Caco-2 (cell line): Measurements from ENCODE around the gene LETMD1. TPM values are rescaled to one million over a fixed set of nuclear protein-coding genes. Genes with fewer than 3 reads are reported as not detected.

ENCODE experiments used
- BruUV-seq: library from RNA; stranded (reverse); fragments of 400-500 nt; replicated peaks from 2 replicates; lab custom pipeline; 2021; lab: Mats Ljungman, UMichigan
- CTCF ChIA-PET: fragments of 300-600 bp; sonication (Branson Sonifier 250); formaldehyde crosslinking; loops from one replicate; lab custom pipeline; 2022; ENCODE audit warnings: antibody characterized with exemption; lab: Charles Lee
- POLR2A ChIA-PET: fragments of 300-600 bp; sonication (Branson Sonifier 250); formaldehyde crosslinking; loops from one replicate; lab custom pipeline; 2022; ENCODE audit warnings: antibody characterized with exemption; lab: Charles Lee
- DNase-seq, 2 experiments: peaks; one replicate each; pipeline versions ENCODE4 v3.0.0 to v3.0.0-alpha.2; 2020 to 2022
- H3K27me3 ChIP-seq: replicated peaks from 2 replicates; pipeline ENCODE4 v1.6.0; 2011; ENCODE audit warnings: low read length; ENCODE audit not compliant: control insufficient read depth, insufficient read depth
- H3K36me3 ChIP-seq: 2 replicates; pipeline ENCODE4 v1.5.1; 2011; ENCODE audit warnings: low read length; ENCODE audit not compliant: control insufficient read depth, insufficient read depth
- H3K4me1 ChIP-seq: fragments of 250-450 bp; sonication (Bioruptor Pico); 2 replicates; pipeline ENCODE4 v1.5.1; 2020; ENCODE audit warnings: mild to moderate bottlenecking
- H3K4me3 ChIP-seq: 2 replicates; pipeline ENCODE4 v1.5.1; 2011; ENCODE audit warnings: low read depth, mild to moderate bottlenecking, control low read depth, low read length
- H3K9me3 ChIP-seq: fragments of 250-450 bp; sonication (Bioruptor Pico); 2 replicates; pipeline ENCODE4 v1.5.1; 2020; ENCODE audit warnings: mild to moderate bottlenecking, moderate library complexity
- H3K27ac Mint-ChIP-seq: one replicate; pipeline ENCODE4 v1.8.0; 2022; ENCODE audit warnings: mixed read lengths; ENCODE audit not compliant: unreplicated experiment
- H3K27me3 Mint-ChIP-seq: one replicate; pipeline ENCODE4 v1.8.0; 2022; ENCODE audit warnings: mixed read lengths; ENCODE audit not compliant: insufficient read depth, unreplicated experiment
- H3K36me3 Mint-ChIP-seq: one replicate; pipeline ENCODE4 v1.8.0; 2022; ENCODE audit warnings: mild to moderate bottlenecking, mixed read lengths; ENCODE audit not compliant: insufficient read depth, unreplicated experiment
- H3K4me1 Mint-ChIP-seq: one replicate; pipeline ENCODE4 v1.8.0; 2022; ENCODE audit warnings: low read depth, mixed read lengths; ENCODE audit not compliant: unreplicated experiment
- H3K4me3 Mint-ChIP-seq: one replicate; pipeline ENCODE4 v1.8.0; 2022; ENCODE audit warnings: mild to moderate bottlenecking, moderate library complexity, mixed read lengths; ENCODE audit not compliant: unreplicated experiment
- H3K9me3 Mint-ChIP-seq: one replicate; pipeline ENCODE4 v1.8.0; 2022; ENCODE audit warnings: mixed read lengths; ENCODE audit not compliant: unreplicated experiment
- CTCF ChIP-seq, 2 experiments: fragments of 200-600 bp in 1 of 2; IDR thresholded peaks; 1 replicate in 1 of 2; 2 replicates in 1 of 2; pipeline versions ENCODE4 v1.5.1 to v1.8.0; 2011 to 2022; ENCODE audit warnings: antibody characterized with exemption in 1 of 2, control low read depth in 1 of 2, inconsistent platforms in 1 of 2, low read depth in 1 of 2, low read length in 1 of 2, mild to moderate bottlenecking in 1 of 2, moderate library complexity in 1 of 2; ENCODE audit not compliant: insufficient read depth in 1 of 2, severe bottlenecking in 1 of 2, unreplicated experiment in 1 of 2
- intact Hi-C: fragments of 100-400 bp; cut with micrococcal nuclease; formaldehyde crosslinking; loops from one replicate; pipeline ENCODE4 v1.10.0; 2022; ENCODE audit not compliant: unreplicated experiment
- total RNA-seq: library from RNA; stranded (reverse); gene quantifications from 2 replicates; pipeline ENCODE4 v1.2.3, GENCODE V29; 2022

LETMD1 gene
- total RNA-seq, 1 experiment from 2014 or later: 90.6 TPM

GRCh38 chr12:51098611-51099010 lies 50.5 kb downstream of the LETMD1 start:
- no peak overlapping the region for H3K4me3 ChIP-seq
- H3K36me3 Mint-ChIP-seq: peaks cover 78% of the 10 kb centered on the region
- no peaks in the 10 kb centered on the region for H3K9me3 ChIP-seq
- no peak overlapping the region for H3K4me3 Mint-ChIP-seq
- no peaks in the 10 kb centered on the region for H3K27me3 Mint-ChIP-seq
- no TSS peak for BruUV-seq
- no peaks in the 10 kb centered on the region for H3K27me3 ChIP-seq
- H3K4me1 Mint-ChIP-seq: no peaks in the 10 kb centered on the region
- no peaks in the 10 kb centered on the region for H3K4me1 ChIP-seq
- peaks cover 1% of the 10 kb centered on the region; the same call in 1 of the 2 replicates for H3K36me3 ChIP-seq
- no peak for TF ChIP-seq CTCF (IDR thresholded peaks at IDR 0.05; ENCODE audit: insufficient read depth in 1 of 2, low read depth in 1 of 2, low read length in 1 of 2, severe bottlenecking in 1 of 2, unreplicated experiment in 1 of 2)
- H3K27ac Mint-ChIP-seq: no peak overlapping the region
- ChIA-PET CTCF (no interaction called here), POLR2A (no interaction called here)
- H3K9me3 Mint-ChIP-seq: no peaks in the 10 kb centered on the region
- no peak for DNase-seq
- intact Hi-C loops: no loop called here

GRCh38 chr12:51103977-51104376 lies 55.9 kb downstream of the LETMD1 start:
- Histone ChIP-seq H3K27me3 (no peaks in the 10 kb centered on the region), H3K4me1 (no peaks in the 10 kb centered on the region), H3K4me3 (no peak overlapping the region), H3K9me3 (no peaks in the 10 kb centered on the region), H3K36me3 (peaks cover 7% of the 10 kb centered on the region)
- Mint-ChIP-seq H3K27ac (no peak overlapping the region), H3K36me3 (peaks cover 83% of the 10 kb centered on the region), H3K27me3 (no peaks in the 10 kb centered on the region), H3K9me3 (no peaks in the 10 kb centered on the region), H3K4me3 (no peak overlapping the region), H3K4me1 (no peaks in the 10 kb centered on the region)
- POLR2A ChIA-PET: no interaction called here
- CTCF ChIA-PET: no interaction called here
- TF ChIP-seq CTCF (IDR thresholded peaks at IDR 0.05; ENCODE audit: insufficient read depth in 1 of 2, low read depth in 1 of 2, low read length in 1 of 2, severe bottlenecking in 1 of 2, unreplicated experiment in 1 of 2): no peak
- BruUV-seq: no TSS peak
- no peak for DNase-seq
- intact Hi-C loops: no loop called here

- CTCF ChIA-PET: no interaction called here
- Histone ChIP-seq H3K36me3 (peaks cover 5% of the 10 kb centered on the region), H3K4me1 (no peaks in the 10 kb centered on the region), H3K9me3 (no peaks in the 10 kb centered on the region), H3K27me3 (no peaks in the 10 kb centered on the region), H3K4me3 (no peak overlapping the region)
- intact Hi-C loops: loop anchor here (2.0 kb wide), 1 partner anchor 49 kb away; no protein-coding TSS in a partner anchor
- TF ChIP-seq CTCF (IDR thresholded peaks at IDR 0.05; ENCODE audit: insufficient read depth in 1 of 2, low read depth in 1 of 2, low read length in 1 of 2, severe bottlenecking in 1 of 2, unreplicated experiment in 1 of 2): no peak
- POLR2A ChIA-PET: no interaction called here
- no peak for DNase-seq
- BruUV-seq: no TSS peak
- Mint-ChIP-seq H3K36me3 (peaks cover 84% of the 10 kb centered on the region), H3K4me3 (no peak overlapping the region), H3K27me3 (no peaks in the 10 kb centered on the region), H3K27ac (no peak overlapping the region), H3K4me1 (no peaks in the 10 kb centered on the region), H3K9me3 (no peaks in the 10 kb centered on the region)
Measured at GRCh38 chr12:51108136-51108535, 60.0 kb downstream of the LETMD1 start.

Other genes starting within 250 kb of the LETMD1 start
- gene TMPRSS12, start 205.4 kb upstream of the LETMD1 start, total RNA-seq: not detected in 2 replicates
- gene HIGD1C, start 95.8 kb upstream of the LETMD1 start, total RNA-seq: not detected in 2 replicates
- 97.2 and 115 TPM in 2 replicates for gene SLC11A2, start 21.9 kb upstream of the LETMD1 start, total RNA-seq
- 39.7 and 44.0 TPM in 2 replicates for gene CSRNP2, start 35.3 kb downstream of the LETMD1 start, total RNA-seq
- 51.4 and 52.6 TPM in 2 replicates for gene TFCP2, start 124.8 kb downstream of the LETMD1 start, total RNA-seq
- gene POU6F1, start 169.7 kb downstream of the LETMD1 start, total RNA-seq: 4.1 and 5.3 TPM in 2 replicates
- gene DAZAP2, start 190.5 kb downstream of the LETMD1 start, total RNA-seq: 84.9 and 100 TPM in 2 replicates
- gene SMAGP, start 222.1 kb downstream of the LETMD1 start, total RNA-seq: 95.1 and 108 TPM in 2 replicates